Activated T-helper 1 cell treated with anti-CD3 and anti-CD28 coated beads, Interleukin-12 subunit alpha, Interleukin-12 subunit beta, Interleukin-2, Interleukin-4 antibody, amounts not matched to agents 30 ng/mL and 10 ng/mL and 1 ng/mL, durations not matched to agents 14 hours and 24 hours and 36 hours (primary cell): Measurements from ENCODE around the gene ERVK3-1. TPM values are rescaled to one million over a fixed set of nuclear protein-coding genes. Genes with fewer than 3 reads are reported as not detected.
"Not testable (repeated sequence)": the region's sequence is repeated elsewhere in the genome, so short reads cannot be mapped to it uniquely, and the experiment has no call there.

ENCODE experiments used
- DNase-seq: peaks from one replicate; pipeline ENCODE4 v3.0.0; 2021; ENCODE audit warnings: low spot score
- H3K27ac Mint-ChIP-seq: one replicate; pipeline ENCODE4 v1.8.0; 2021; ENCODE audit warnings: mild to moderate bottlenecking, mixed read lengths
- H3K27me3 Mint-ChIP-seq: one replicate; pipeline ENCODE4 v1.8.0; 2022; ENCODE audit warnings: mild to moderate bottlenecking, moderate library complexity, mixed read lengths; ENCODE audit not compliant: insufficient read depth
- H3K36me3 Mint-ChIP-seq: one replicate; pipeline ENCODE4 v1.8.0; 2021; ENCODE audit warnings: low read depth, mixed read lengths
- H3K4me1 Mint-ChIP-seq: one replicate; pipeline ENCODE4 v1.8.0; 2021; ENCODE audit warnings: low read depth, mixed read lengths
- H3K4me3 Mint-ChIP-seq: one replicate; pipeline ENCODE4 v1.8.0; 2021; ENCODE audit warnings: mild to moderate bottlenecking, moderate library complexity, mixed read lengths
- H3K9me3 Mint-ChIP-seq: one replicate; pipeline ENCODE4 v1.8.0; 2021; ENCODE audit warnings: mixed read lengths
- intact Hi-C: fragments of 100-400 bp; cut with micrococcal nuclease; formaldehyde crosslinking; loops from one replicate; pipeline ENCODE4 v1.15.1; 2024
- total RNA-seq: library from RNA; stranded (reverse); gene quantifications from 2 replicates; pipeline ENCODE4 v1.2.3, GENCODE V29; 2022

The ERVK3-1 gene
- total RNA-seq, 1 donor from 2014 or later: 87.1 TPM

- H3K27ac Mint-ChIP-seq, DNase-seq, intact Hi-C loops, H3K27me3 Mint-ChIP-seq, H3K9me3 Mint-ChIP-seq, H3K4me3 Mint-ChIP-seq: not testable (repeated sequence)
- H3K4me1 Mint-ChIP-seq: peaks cover 31% of the 10 kb centered on the region
- H3K36me3 Mint-ChIP-seq: peaks cover 86% of the 10 kb centered on the region
These were observed 5.5 kb downstream of the ERVK3-1 start for GRCh38 chr19:58310685-58311084.

- H3K27ac Mint-ChIP-seq: no peak overlapping the region
- peaks cover 25% of the 10 kb centered on the region for H3K4me1 Mint-ChIP-seq
- peaks cover 86% of the 10 kb centered on the region for H3K36me3 Mint-ChIP-seq
- H3K9me3 Mint-ChIP-seq: peaks cover 4% of the 10 kb centered on the region
- H3K27me3 Mint-ChIP-seq: no peaks in the 10 kb centered on the region
- no peak overlapping the region for H3K4me3 Mint-ChIP-seq
- intact Hi-C loops: no loop called here
- no peak for DNase-seq
These were observed 6.2 kb downstream of the ERVK3-1 start for GRCh38 chr19:58311345-58311865.

GRCh38 chr19:58315580-58315979 is 10.4 kb downstream of the ERVK3-1 start:
- H3K4me3 Mint-ChIP-seq: no peak overlapping the region
- H3K9me3 Mint-ChIP-seq: peaks cover 4% of the 10 kb centered on the region
- H3K27me3 Mint-ChIP-seq: no peaks in the 10 kb centered on the region
- no peaks in the 10 kb centered on the region for H3K4me1 Mint-ChIP-seq
- DNase-seq: no peak
- H3K27ac Mint-ChIP-seq: no peak overlapping the region
- peaks cover 55% of the 10 kb centered on the region for H3K36me3 Mint-ChIP-seq
- intact Hi-C loops: no loop called here

DNA sequence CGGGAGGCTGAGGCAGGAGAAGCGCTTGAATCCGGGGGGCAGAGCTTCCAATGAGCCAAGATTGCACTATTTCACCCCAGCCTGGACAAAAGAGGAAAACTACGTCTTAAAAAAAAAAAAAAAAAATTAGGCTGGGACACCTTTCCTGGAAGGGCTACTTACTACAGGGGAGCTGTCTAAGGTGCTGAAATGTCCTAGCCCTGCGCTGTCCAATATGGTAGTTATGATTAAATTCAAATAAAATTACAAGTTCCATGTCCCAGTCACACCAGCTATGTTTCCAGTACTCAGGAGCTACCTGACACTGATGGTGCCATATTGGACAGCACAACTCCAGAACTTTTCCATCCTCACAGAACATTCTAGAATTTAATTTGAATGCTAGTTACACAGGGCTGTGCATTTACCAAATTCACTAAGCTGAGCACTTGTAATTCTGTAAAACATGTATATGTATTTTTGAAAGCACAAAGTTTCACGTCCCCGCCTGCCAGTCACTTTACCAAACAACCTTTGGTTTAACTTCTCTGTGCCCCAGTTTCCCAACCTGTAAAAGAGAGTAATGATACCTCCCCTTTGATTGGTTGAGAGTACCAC is 12.4 kb downstream of the ERVK3-1 start:
- no peaks in the 10 kb centered on the region for H3K4me1 Mint-ChIP-seq
- no peaks in the 10 kb centered on the region for H3K9me3 Mint-ChIP-seq
- H3K4me3 Mint-ChIP-seq: no peak overlapping the region
- intact Hi-C loops: no loop called here
- no peak overlapping the region for H3K27ac Mint-ChIP-seq
- H3K27me3 Mint-ChIP-seq: no peaks in the 10 kb centered on the region
- no peak for DNase-seq
- peaks cover 36% of the 10 kb centered on the region for H3K36me3 Mint-ChIP-seq

DNA sequence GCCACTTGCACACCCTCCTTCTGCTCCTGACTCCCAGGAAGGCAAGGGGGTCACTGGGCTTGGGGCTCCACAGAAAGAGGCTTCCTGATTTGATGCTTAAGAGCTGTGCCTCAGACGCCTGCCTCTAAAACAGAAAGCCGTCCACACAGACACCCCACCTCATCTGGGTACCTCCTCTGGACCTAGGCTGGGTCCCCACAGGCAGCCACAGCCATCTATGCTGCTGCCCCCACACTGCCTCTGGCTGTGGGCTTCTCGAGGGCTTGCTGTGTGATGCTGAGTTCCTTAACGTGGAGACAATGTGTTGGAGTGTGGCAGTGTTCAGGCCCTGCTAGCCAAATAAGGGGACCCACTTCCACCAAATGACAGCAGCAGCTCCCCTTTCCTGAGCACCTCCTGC is 13.1 kb downstream of the ERVK3-1 start:
- DNase-seq: no peak
- no peak overlapping the region for H3K27ac Mint-ChIP-seq
- no peaks in the 10 kb centered on the region for H3K4me1 Mint-ChIP-seq
- peaks cover 30% of the 10 kb centered on the region for H3K36me3 Mint-ChIP-seq
- intact Hi-C loops: no loop called here
- H3K4me3 Mint-ChIP-seq: no peak overlapping the region
- no peaks in the 10 kb centered on the region for H3K27me3 Mint-ChIP-seq
- no peaks in the 10 kb centered on the region for H3K9me3 Mint-ChIP-seq

DNA sequence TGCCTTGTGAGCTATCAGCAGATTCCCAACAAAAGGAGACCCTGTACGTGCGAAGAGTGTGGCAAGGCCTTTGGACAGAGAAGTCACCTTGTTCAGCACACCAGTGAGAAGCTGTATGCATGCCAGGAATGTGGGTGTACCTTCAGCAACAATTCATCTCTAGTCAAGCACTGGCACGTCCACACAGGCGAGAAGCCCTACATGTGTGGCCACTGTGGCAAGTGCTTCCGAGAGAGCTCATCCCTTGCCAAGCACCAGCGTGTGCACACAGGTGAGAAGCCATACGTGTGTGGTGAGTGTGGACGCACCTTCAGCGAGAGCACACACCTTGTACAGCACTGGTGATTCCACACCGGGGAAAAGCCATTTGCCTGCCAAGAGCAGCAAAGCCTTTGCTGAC is 14.1 kb downstream of the ERVK3-1 start:
- H3K4me1 Mint-ChIP-seq: no peaks in the 10 kb centered on the region
- no peak for DNase-seq

DNA sequence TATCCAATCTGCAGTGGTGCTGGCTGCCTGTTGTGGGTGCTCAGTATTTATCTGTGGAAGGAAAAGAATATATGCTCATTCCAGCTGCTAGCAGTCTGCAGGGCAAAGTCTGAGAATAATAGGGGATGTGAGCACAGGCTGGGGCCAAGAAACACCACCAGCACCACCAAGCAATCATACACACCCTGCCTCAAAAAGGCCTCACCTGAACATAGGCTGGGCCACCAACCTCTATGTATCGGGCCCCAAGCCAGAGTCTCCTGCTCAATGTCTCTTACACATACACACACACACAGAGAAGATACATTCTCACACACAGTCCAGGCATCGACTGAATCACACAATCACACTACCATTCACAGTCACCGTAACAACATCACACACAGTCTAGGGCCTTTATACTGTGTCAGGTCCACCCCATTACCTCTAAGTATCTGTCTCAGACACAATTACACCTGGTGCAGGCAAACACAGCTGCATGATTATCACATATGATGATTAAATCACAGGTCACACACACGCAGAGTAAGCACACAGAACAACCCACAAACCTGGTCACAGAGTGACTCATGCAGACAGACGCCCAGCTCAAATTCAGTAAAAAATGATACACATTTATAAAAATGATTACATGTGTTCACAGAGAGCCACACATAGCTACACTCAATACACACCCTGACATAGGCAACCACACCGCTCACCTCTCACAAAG is 20.3 kb downstream of the ERVK3-1 start:
- no peak overlapping the region for H3K27ac Mint-ChIP-seq
- no peaks in the 10 kb centered on the region for H3K27me3 Mint-ChIP-seq
- intact Hi-C loops: loop anchor here (1.0 to 10.0 kb wide), 10 partner anchors 20 to 511 kb away; partner anchors contain the start of genes ERVK3-1, RPS5, ZNF274 and ZNF446
- H3K9me3 Mint-ChIP-seq: no peaks in the 10 kb centered on the region
- DNase-seq: no peak
- peaks cover 3% of the 10 kb centered on the region for H3K36me3 Mint-ChIP-seq
- H3K4me3 Mint-ChIP-seq: no peak overlapping the region
- H3K4me1 Mint-ChIP-seq: peaks cover 9% of the 10 kb centered on the region

More for the DNA sequence above, 14.1 kb downstream of the ERVK3-1 start:
- no peaks in the 10 kb centered on the region for H3K9me3 Mint-ChIP-seq
- H3K27ac Mint-ChIP-seq: no peak overlapping the region
- peaks cover 25% of the 10 kb centered on the region for H3K36me3 Mint-ChIP-seq
- intact Hi-C loops: no loop called here
- H3K27me3 Mint-ChIP-seq: no peaks in the 10 kb centered on the region
- H3K4me3 Mint-ChIP-seq: no peak overlapping the region

DNA sequence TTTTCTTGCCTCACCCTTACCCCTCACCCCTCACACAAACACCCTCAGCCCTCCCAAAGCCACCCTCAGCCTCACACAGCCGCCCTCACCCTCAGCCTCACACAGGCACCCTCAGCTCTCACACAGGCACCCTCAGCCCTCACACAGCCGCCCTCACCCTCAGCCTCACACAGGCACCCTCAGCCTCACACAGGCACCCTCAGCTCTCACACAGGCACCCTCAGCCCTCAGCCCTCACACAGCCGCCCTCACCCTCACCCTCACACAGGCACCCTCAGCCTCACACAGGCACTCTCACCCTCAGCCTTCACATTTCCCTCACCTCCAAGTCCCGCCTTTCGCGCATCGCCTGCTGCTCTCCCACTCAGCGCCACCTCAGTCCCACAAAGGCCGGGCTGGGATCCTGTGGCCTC is 21.3 kb downstream of the ERVK3-1 start:
- intact Hi-C loops: loop anchor here (1.0 to 10.0 kb wide), 10 partner anchors 21 to 512 kb away; partner anchors contain the start of genes ERVK3-1, RPS5, ZNF274 and ZNF446
- Mint-ChIP-seq H3K27me3 (no peaks in the 10 kb centered on the region), H3K27ac (no peak overlapping the region), H3K4me1 (peaks cover 9% of the 10 kb centered on the region), H3K4me3 (no peak overlapping the region), H3K9me3 (no peaks in the 10 kb centered on the region), H3K36me3 (peaks cover 3% of the 10 kb centered on the region)
- DNase-seq: no peak

- no peaks in the 10 kb centered on the region for H3K27me3 Mint-ChIP-seq
- peaks cover 9% of the 10 kb centered on the region for H3K4me1 Mint-ChIP-seq
- peaks cover 3% of the 10 kb centered on the region for H3K36me3 Mint-ChIP-seq
- DNase-seq: peak; percentile 88
- intact Hi-C loops: loop anchor here (1.0 to 10.0 kb wide), 16 partner anchors 20 to 512 kb away; partner anchors contain the start of genes ERVK3-1, RPS5, ZBTB45 and ZNF132
- no peak within 1 kb of the TSS for H3K4me3 Mint-ChIP-seq
- no peaks in the 10 kb centered on the region for H3K9me3 Mint-ChIP-seq
- H3K27ac Mint-ChIP-seq: no peak within 1 kb of the TSS
These were observed 21.9 kb downstream of the ERVK3-1 start, which contains the start of gene ZSCAN22 for GRCh38 chr19:58326914-58327726. TSS of gene ZSCAN22 (plus strand) at chr19:58326994. CDS start at chr19:58334803, 7,809 bp downstream.

DNA sequence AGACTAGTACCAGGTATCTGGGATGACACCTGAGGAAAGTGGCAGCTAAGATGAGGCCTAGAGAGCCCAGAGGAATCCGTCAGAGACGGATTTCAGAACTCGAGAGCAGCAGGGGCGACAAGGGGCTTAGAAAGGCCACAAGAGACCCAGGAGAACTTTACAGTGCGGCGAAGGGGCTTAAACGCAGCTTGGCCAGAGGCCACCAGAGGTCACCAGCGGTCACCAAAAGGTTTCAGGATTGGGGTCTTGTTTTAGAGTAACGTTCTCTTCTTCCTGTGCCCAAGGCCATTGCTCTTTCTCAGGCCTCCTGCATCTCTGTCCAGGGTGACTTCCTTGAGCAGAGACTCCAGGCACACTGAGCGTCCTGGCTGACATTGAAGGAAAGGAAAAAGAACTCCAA is 23.8 kb downstream of the ERVK3-1 start:
- no peak for DNase-seq
- Mint-ChIP-seq H3K4me1 (peaks cover 9% of the 10 kb centered on the region), H3K27ac (no peak overlapping the region), H3K9me3 (no peaks in the 10 kb centered on the region), H3K36me3 (no peaks in the 10 kb centered on the region), H3K27me3 (no peaks in the 10 kb centered on the region), H3K4me3 (no peak overlapping the region)
- intact Hi-C loops: loop anchor here (5.0 to 10.0 kb wide), 2 partner anchors 102 to 514 kb away; partner anchors contain the start of genes ZNF544 and ZNF552

DNA sequence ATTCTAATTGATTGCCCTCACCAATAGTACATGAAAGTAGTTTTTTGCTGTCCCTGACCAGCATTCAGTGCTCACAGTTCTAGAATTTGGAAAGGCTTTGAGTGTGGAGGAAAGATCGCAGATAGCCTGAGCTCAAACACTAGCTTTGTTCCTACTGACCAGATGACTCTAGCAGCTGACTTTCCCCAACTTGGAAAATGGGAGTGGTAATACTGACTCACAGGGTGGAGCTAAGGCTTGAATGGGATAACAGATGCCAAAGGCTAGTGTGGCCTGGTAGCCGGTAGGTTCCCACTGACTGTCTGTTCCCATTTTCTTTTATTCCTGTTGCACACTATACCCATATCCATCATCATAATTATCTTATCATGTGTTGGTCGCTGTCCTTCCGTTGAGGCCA is 25.3 kb downstream of the ERVK3-1 start:
- Mint-ChIP-seq H3K36me3 (peaks cover 9% of the 10 kb centered on the region), H3K4me3 (no peak overlapping the region), H3K27me3 (no peaks in the 10 kb centered on the region), H3K4me1 (peaks cover 9% of the 10 kb centered on the region), H3K9me3 (no peaks in the 10 kb centered on the region), H3K27ac (no peak overlapping the region)
- DNase-seq: no peak
- intact Hi-C loops: no loop called here

- Mint-ChIP-seq H3K9me3 (no peaks in the 10 kb centered on the region), H3K27me3 (no peaks in the 10 kb centered on the region), H3K27ac (no peak overlapping the region), H3K4me3 (no peak overlapping the region), H3K4me1 (peaks cover 9% of the 10 kb centered on the region), H3K36me3 (peaks cover 20% of the 10 kb centered on the region)
- DNase-seq: no peak
- intact Hi-C loops: no loop called here
These were observed 27.5 kb downstream of the ERVK3-1 start for GRCh38 chr19:58332697-58333096.
